Measurements from ENCODE around the gene ZNHIT6.
"Not testable (repeated sequence)": the region's sequence is repeated elsewhere in the genome, so short reads cannot be mapped to it uniquely, and the experiment has no call there.

Gene ZNHIT6, protein sequence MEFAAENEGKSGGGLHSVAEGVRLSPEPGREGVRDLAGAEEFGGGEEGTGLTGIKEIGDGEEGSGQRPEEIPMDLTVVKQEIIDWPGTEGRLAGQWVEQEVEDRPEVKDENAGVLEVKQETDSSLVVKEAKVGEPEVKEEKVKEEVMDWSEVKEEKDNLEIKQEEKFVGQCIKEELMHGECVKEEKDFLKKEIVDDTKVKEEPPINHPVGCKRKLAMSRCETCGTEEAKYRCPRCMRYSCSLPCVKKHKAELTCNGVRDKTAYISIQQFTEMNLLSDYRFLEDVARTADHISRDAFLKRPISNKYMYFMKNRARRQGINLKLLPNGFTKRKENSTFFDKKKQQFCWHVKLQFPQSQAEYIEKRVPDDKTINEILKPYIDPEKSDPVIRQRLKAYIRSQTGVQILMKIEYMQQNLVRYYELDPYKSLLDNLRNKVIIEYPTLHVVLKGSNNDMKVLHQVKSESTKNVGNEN

DNA sequence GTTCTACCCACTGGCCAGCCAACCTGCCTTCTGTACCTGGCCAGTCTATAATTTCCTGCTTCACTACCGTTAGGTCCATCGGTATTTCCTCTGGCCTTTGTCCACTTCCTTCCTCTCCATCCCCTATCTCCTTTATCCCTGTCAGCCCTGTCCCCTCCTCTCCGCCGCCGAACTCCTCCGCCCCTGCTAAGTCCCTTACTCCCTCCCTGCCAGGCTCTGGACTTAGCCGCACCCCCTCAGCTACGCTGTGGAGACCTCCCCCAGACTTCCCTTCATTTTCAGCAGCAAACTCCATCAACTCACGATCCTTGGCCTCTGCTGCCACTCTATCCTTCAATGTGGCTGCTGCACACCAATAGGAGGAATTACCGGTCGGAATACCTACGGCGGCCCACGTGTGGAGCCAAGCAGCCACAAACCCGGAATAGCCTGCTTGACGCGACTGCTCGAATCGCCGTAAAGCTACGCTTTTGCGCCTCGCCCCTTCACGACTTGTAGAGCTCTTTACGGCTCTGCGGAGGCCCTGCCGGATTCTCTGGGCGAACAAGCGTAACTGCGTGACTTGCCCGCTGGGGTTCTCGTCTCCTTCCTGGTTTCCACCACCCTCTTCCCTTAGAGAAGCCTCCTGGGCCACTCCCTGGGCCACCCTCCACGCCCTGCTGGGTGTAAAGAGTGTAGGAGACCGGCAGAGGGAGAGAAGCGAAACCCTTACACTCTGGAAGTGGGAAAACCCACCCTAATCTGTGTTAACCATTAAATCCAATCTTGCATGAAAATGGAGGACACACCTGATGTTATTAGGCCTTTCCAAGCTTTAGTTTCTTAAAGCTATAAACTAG is at the start of gene ZNHIT6:
ZNHIT6 (minus strand) TSS at position 444 of the 839 bp plus-strand sequence; CDS start at position 295, 149 bp downstream.
- peak; percentile 98 for DNase-seq (ENCODE audit: low spot score)

DNA sequence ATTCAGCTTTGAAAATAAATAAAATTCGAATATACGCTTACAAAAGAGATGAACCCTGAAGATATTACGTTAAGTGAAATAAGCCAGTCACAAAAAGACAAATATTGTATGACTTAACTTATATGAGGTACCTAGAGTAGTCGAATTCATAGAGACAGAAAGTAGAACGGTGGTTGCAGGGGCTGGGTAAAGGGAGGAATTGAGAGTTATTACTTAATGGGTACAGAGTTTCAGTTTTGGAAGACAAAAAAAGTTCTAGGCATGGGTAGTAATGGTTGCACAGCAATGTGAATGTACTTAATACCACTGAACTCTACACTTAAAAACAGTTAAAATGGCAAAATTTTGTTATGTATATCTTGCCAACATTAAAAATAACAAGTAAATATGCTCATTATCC is 48.6 kb upstream of the ZNHIT6 start:
- no peak for DNase-seq (ENCODE audit: low spot score)

DNA sequence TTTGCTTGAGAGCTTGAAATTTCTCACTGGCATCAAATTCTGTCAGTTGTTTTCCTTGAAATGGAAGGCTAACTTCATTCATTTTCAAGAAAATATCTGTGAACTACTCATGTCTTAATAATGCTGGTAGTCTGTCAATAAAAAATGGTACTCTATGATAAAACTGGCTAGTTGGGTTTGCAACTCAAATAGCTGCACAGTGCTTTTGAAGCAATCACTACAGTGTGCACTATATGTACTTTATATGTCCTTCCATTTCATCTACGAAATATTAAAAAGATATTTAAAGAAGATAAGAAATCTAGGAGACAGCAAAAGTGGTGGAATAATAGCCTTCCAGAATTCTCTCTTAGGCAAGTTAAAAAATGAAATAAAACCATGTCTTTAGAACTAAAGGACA is 39.9 kb upstream of the ZNHIT6 start:
- no peak for DNase-seq (ENCODE audit: low spot score)

DNA sequence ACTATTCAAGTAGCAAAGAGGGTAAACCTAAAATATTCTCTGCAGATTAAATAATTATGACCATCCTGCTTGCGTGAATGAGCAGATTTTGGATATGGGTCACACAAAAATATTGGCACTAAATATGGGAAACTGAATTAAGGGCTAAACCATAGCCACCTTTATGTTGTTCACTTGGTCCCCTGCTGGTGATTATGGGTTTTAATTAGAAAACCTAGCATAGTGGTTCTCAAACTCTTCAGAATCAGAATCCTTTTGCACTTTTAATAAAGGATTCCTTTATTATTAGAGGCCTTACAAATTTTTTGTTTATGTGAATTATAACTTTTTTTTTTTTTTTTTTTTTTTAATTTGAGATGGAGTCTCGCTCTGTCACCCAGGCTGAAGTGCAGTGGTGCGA is 38.5 kb upstream of the ZNHIT6 start:
- DNase-seq (ENCODE audit: low spot score) = no peak

DNA sequence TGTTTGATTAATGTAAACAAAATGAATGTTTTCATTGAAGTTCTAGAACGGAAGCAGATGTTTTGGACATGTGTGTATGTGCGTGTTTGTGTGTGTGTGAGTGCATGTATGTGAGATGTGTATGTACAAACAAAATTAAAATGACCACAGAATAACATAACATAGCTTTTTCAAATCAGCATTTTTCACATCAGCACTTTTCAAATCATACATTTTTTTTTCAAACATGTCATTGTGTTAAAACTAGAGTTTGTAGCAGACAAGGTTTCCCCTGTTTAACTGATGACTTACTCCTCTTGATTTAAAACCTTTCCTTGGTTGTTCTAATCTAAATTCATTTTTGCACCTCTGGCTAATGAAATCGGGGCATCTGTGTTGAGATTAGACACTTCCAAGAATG is 35.6 kb upstream of the ZNHIT6 start:
- no peak for DNase-seq (ENCODE audit: low spot score)

DNA sequence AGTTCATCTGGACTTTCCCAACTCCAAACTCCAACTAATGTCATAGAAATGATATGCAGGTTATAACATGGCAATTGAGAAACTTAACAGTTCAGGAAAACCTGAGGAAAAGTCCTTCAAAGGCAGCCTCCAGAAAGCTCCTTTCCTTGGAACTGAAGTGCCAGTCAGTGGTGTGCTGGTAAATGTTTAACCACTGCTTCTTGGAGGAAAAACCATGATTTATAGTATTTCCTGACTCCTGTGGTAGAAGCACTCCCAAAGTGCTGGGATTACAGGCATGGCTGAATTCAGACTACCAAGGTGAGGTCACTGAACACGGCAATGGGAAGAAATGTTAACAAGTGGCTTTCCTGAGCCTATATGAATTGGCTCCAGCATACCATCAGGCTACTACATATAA is 26.7 kb upstream of the ZNHIT6 start:
- no peak for DNase-seq (ENCODE audit: low spot score)

DNA sequence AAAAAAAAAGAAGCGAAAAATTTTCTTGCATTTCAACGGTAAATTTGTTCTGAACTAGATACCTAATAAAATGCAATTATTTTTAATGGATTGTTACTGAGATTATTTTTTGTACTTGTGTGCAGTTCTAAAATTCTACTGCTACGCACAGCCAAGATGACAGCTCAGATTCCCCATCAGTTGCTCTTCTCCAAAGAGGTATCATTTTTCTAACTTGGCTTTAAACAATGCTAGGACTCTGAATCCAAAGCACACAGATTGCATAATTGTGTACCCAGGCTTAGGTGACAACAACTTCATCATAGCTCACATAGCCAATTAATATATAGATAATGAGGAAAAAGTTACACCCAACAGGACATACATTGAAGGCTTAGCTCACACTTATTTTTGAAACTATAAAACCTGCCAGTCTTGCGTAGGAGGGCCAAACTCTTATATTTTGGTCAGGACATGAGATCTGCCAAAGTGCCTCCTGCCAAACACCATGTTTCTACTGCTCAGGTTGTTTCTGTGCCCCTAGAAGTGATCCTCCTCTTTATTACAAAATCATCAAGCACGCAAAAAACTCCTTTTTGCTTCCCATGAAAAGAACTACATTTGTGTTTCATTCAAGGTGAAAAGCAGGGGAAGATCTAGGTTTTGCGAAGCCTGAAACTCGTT is 10.6 kb upstream of the ZNHIT6 start:
- DNase-seq (ENCODE audit: low spot score) = no peak

DNA sequence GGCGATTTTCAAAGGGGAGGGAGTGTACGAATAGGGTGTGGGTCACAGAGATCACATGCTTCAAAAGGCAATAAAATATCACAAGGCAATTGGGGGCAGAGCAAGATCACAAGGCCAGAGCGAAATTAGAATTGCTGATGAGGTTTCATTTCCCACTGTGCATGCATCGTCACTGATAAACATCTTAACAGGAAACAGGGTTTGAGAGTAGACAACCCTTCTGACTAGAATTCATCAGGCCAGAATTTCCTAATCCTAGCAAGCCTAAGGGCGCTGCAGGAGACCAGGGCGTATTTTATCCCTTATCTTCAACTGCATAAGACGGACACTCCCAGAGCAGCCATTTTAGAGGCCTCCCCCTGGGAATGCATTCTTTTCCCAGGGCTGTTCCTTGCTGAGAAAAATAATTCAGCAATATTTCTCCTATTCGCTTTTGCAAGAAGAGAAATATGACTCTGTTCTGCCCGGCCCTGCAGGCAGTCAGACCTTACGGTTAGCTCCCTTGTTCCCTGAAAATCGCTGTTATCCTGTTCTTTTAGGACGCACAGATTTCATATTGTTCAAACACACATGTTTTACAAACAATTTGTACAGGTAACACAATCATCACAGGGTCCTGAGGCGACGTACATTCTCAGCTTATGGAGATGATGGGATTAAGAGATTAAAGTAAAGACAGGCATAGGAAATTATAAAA is 6.3 kb upstream of the ZNHIT6 start:
- not testable (repeated sequence) for DNase-seq (ENCODE audit: low spot score)

DNA sequence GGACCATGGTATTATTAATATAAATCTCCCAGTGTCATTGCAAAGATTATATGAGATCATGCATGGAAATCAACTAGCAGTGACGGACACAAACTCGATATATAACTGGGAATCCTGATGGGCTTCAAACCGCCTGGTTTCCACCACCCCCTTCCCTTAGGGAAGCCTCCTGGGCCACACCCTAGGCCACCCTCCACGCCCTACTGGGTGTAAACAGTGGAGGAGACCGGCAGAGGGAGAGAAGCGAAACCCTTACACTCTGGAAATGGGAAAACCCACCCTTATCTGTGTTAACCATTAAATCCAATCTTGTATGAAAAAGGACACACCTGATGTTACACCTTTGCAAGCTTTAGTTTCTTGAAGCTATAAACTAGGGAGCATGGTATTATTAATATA is 595 bp upstream of the ZNHIT6 start:
- DNase-seq (ENCODE audit: low spot score) = peak; percentile 68

DNA sequence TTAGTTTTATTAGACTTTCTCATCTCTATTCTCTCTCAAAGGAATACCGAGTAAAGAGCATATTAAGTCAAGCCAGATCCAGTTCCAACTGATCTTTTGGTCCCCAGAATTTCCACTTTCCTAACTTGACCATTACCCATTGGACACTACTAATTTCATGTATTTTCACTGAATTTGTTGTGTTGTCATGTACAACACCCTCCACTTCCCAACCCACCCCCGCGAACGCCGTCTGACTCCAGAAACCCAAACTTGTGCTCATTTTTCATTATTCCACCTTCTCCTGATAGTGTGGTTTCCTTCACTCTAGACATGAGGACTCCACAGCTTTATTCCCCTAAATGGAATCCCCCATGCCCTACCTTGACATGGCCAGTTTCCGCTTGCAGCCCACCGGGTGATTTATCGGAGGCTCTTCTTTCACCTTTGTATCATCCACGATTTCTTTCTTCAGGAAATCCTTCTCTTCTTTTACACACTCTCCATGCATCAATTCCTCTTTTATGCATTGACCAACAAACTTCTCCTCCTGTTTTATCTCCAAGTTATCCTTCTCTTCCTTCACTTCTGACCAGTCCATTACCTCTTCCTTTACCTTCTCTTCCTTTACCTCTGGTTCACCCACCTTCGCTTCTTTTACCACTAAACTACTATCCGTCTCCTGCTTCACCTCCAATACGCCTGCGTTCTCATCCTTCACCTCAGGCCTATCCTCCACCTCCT is 805 bp downstream of the ZNHIT6 start:
- DNase-seq (ENCODE audit: low spot score) = peak; percentile 2

DNA sequence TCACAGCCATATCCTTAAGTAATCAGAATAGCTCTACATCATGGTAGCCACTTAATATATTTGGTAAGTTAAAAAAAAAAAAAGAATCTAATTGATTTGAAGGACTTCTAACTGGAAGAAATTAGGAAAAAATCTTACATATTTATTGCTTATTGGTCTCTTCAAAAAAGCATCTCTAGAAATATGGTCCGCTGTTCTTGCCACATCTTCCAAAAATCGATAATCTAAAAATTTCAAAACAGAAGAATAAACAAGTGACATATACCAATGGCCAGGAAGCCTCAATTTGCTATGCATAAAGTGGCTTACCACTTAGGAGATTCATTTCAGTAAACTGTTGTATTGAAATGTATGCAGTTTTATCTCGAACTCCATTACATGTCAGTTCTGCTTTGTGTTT is 2.3 kb downstream of the ZNHIT6 start:
- no peak for DNase-seq (ENCODE audit: low spot score)

DNA sequence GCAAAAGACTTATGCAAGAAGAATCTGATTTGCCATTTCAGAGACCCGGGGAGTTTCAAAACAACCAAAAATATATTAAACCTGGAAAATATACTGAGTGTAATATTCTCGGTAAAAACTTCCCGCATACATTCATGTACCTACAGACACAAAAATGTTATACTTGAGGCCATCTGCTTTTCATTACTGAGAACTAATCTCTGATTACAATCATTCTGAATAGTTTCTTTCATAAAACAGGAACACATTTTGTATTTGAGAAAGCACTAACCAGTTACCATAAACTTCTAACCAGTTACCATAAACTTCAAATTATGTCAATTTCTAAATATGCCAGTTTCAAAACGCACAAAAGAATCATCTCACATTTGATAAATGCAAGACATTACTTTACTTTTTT is 7.8 kb downstream of the ZNHIT6 start:
- DNase-seq (ENCODE audit: low spot score) = no peak

DNA sequence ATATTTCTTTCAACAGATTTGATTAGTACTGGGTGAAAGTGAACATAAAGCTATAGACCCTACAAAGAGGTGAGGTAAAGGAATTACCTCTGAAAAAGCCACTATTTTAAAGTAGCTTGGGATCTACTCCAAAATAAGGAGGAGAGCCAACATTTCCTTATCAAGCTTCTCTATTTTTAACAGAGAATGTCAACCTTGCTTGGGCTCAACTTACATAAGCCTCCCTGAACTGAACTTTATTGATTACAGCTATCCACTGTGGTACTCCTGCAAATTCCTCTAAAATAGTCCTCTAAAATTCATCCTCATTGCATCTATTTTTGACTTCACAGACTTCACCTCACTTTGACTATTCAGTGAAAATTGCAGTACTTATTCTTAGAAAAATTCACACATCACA is 10.3 kb downstream of the ZNHIT6 start:
- DNase-seq (ENCODE audit: low spot score) = no peak

DNA sequence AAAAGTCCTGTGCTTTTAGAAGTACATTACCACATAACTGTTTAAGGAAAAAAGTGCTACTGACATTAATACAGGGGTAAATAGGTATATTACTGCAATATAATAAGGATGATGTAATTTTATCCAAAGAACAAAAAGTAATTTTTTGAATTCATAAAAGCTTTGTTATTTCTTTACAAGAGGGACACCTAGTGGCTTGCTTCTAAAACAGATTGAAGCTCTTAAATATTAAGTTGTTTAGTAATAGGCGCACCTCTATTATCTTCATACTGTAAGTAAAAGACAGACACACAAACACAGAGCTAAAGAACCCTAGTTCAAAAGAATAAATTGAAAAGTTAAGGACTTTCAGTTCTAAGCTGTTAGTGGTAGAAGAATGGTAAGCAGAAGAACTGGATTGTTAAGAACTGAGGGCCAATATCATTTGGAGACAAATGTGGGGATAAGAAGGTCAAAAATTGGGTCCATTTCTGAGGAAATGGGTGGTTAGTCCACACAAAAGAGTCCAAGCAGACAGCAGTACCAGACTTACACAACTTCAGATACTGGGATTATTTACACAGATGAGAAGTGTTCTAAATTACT is 15.4 kb downstream of the ZNHIT6 start:
- peak; percentile 61 for DNase-seq (ENCODE audit: low spot score)

DNA sequence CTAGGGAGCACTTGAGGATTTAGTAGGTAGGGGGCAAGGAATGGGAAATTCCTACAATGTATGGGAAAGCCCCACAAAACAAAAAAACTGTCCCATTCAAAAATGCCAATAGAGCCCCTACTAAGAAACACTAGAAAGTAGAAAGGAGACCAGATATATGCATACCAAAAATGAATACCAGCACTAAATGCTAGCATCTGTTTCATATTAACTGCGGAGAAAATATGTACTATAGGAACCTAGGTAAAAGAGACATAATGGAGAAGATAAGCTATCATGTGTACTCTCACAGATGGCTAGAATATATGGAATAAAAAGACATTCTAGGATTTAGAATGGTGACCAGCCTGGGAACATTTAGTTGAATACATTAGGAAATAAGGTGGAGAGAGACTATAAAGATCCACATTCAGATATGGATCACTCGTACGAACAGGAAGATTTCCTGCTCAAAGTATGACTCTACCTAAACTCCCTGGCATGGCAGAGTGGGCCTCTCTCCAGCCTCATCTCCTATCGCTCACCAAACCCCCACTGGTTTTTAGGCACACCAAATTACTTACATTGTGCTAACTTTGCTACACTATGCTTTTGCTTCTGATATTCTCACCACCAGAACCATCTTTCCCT is 18.3 kb downstream of the ZNHIT6 start:
- no peak for DNase-seq (ENCODE audit: low spot score)

DNA sequence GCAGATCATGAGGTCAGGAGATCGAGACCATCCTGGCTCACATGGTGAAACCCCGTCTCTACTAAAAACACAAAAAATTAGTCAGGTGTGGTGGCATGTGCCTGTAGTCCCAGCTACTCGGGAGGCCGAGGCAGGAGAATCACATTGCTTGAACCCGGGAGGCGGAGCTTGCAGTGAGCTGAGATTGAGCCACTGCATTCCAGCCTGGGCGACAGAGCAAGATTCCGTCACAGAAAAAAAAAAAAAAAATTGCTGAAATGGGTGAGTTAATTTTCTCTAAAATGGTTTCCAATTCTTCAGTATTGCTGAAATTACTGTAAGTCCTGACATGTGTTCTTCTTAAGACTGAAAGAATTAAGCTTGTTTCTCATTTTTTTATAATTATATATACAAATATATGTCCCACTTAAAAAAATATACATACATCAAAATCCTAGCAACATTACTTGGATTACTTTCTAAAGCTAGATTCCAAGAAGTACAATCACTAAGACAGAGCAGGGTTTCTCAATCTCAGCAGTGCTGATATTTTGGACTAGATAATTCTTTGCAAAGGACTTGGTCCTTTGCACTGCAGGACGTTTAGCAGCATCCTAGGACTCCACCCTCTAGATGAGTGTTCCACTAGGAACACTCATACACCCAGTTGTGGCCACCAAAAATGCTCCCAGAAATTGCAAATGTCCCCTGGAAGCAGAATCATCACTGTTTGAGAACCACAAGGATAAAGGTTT is 24.8 kb downstream of the ZNHIT6 start:
- no peak for DNase-seq (ENCODE audit: low spot score)

DNA sequence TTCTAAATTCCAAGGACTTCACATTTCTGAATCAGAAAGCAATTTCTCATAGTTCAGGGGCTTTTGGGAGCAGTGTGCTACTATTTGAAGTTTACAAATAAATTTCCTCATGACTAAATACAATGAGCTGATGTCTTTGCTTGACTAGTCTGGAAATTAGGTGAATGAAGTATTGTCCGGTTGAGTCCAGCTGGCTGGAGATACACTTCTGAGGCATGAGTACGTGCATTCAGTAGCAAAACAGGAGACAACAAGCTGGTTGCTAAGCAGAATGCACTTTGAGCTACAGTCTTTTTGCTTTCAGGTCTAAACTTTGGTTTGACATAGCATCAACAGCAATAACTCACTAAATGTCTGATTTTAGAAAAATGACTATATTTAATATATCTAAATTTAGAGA is 27.1 kb downstream of the ZNHIT6 start:
- DNase-seq (ENCODE audit: low spot score) = no peak

DNA sequence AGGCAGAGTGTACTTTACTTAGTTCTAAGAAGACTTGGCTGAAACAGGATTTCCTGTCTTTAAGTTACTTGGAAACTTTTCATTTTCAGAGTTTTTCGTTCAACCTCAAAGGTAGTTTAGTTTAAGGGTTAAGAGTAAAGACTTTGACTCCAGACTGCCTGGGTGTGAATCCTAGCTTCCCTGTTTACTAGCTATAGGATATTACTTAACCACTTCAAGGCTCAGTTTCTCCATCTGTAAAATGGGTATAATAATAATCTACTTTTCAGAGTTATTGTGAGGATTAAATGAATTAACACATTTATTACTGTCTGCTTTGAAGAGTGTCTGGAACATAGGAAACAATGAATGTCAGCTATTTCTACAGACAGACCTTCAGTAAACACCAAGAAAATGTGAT is 30.0 kb downstream of the ZNHIT6 start:
- no peak for DNase-seq (ENCODE audit: low spot score)

DNA sequence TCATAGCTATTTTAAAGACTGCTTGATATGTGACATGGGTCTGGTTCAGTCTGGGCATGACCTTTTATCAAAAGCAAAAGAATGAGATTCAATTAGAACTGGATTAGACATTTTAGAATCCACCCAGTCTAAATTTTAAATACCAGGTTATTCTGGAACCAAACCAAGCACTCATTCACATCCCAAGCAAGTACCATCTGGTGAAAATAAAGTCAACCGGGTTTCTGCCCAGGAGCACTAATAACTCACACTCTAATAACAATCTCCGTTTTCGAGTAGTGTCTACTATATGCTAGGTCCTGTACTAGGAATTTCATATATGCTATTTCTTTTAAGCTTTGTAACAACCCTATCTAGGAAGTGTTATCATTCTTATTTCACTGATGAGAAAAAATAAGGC is 30.6 kb downstream of the ZNHIT6 start:
- DNase-seq (ENCODE audit: low spot score) = no peak
